ENCODE results near the gene SEMA4D.

DNA sequence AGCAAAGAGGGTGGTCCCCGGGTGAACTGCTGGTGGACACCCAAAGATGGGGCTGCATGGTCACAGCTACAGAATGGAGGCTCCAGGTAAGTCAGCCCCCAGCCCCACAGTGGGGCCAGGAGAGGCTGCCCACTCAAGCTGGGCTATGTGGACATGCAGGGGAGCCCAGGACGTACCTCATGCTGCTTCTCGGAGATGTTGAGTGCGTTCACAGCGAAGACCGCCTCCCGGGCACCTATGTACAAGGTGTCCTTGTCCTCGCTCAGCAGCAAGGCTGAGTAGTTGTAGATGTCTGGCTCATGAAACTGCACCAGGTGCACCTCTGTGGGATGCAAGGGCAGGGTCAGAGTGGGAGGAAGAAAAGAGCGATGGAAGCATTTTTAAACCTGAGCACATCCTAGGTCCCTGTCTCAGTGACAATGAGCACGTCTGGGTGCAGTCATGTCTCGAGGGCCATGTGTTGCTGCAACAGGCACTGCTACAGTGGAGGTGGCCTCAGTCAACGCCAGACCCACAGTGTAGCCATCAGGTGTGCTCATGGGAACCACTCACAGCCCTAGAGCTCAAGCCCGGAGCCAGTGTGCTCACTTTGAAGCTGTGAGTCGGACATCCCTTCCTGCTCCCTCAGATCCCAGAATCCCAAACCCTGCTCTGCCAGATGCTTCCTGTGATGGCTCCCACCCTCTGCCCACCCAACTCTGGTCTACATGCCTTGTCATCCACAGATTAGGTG is 95.1 kb downstream of the SEMA4D start:
- TF ChIP-seq, protein P1, sequence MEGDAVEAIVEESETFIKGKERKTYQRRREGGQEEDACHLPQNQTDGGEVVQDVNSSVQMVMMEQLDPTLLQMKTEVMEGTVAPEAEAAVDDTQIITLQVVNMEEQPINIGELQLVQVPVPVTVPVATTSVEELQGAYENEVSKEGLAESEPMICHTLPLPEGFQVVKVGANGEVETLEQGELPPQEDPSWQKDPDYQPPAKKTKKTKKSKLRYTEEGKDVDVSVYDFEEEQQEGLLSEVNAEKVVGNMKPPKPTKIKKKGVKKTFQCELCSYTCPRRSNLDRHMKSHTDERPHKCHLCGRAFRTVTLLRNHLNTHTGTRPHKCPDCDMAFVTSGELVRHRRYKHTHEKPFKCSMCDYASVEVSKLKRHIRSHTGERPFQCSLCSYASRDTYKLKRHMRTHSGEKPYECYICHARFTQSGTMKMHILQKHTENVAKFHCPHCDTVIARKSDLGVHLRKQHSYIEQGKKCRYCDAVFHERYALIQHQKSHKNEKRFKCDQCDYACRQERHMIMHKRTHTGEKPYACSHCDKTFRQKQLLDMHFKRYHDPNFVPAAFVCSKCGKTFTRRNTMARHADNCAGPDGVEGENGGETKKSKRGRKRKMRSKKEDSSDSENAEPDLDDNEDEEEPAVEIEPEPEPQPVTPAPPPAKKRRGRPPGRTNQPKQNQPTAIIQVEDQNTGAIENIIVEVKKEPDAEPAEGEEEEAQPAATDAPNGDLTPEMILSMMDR (IDR thresholded peaks at IDR 0.05): no peak
- no peak for TF ChIP-seq POLR2A (IDR thresholded peaks at IDR 0.05)
